SK-N-SH (cell line): ENCODE results near the gene RGMA. TPM values are rescaled to one million over a fixed set of nuclear protein-coding genes. Genes with fewer than 3 reads are reported as not detected.

Experiments used
- CTCF ChIA-PET: fragments of 300-600, 350-600 bp; formaldehyde crosslinking; extraction: SDS; loops from one replicate; lab custom pipeline; 2021; lab: Yijun Ruan, JAX
- POLR2A ChIA-PET: fragments of 350-600 bp; sonication (Branson Sonifier 250); formaldehyde crosslinking; extraction: SDS; loops from one replicate; lab custom pipeline; 2020; ENCODE audit warnings: antibody characterized with exemption, inconsistent platforms; lab: Yijun Ruan, JAX
- DNase-seq: peaks from one replicate; pipeline ENCODE4 v3.0.0; 2012
- H2AFZ ChIP-seq: fragments of 200-600 bp; sonication (generic); 2 replicates; pipeline ENCODE4 v1.8.1; 2016; ENCODE audit warnings: antibody characterized with exemption, mild to moderate bottlenecking, low read depth
- H3F3A ChIP-seq: fragments of 200-600 bp; sonication (generic); replicated peaks from 2 replicates; pipeline ENCODE3; 2016; ENCODE audit warnings: antibody characterized with exemption, mild to moderate bottlenecking; ENCODE audit not compliant: insufficient read depth
- H3K27ac ChIP-seq, 2 experiments: fragments of 200-500 bp in 1 of 2; fragments of 200-600 bp in 1 of 2; sonication (Bioruptor generic) in 1 of 2; sonication (generic), shearing (Covaris generic) in 1 of 2; 2 replicates each; pipeline versions ENCODE4 v1.5.1 to v1.6.1; 2014 to 2016; ENCODE audit warnings: low read depth in 2 of 2, inconsistent platforms in 1 of 2, low read length in 1 of 2, mild to moderate bottlenecking in 1 of 2, mixed read lengths in 1 of 2
- H3K27me3 ChIP-seq: fragments of 200-600 bp; sonication (generic), shearing (Covaris generic); 2 replicates; pipeline ENCODE4 v1.6.1; 2016; ENCODE audit warnings: mixed run types; ENCODE audit not compliant: insufficient read depth
- H3K36me3 ChIP-seq, 2 experiments: fragments of 200-500 bp in 1 of 2; fragments of 200-600 bp in 1 of 2; sonication (Bioruptor generic) in 1 of 2; sonication (generic) in 1 of 2; replicated peaks in 1 of 2; 2 replicates each; pipeline versions ENCODE3 to v1.5.1; 2014 to 2016; ENCODE audit warnings: low read length in 1 of 2, mild to moderate bottlenecking in 1 of 2; ENCODE audit not compliant: insufficient read depth in 2 of 2, control insufficient read depth in 1 of 2
- H3K4me1 ChIP-seq, 2 experiments: fragments of 200-500 bp in 1 of 2; fragments of 200-600 bp in 1 of 2; sonication (Bioruptor generic) in 1 of 2; sonication (generic), shearing (Covaris generic) in 1 of 2; 2 replicates each; pipeline versions ENCODE4 v1.5.1 to v1.6.1; 2014 to 2016; ENCODE audit warnings: low read depth in 1 of 2, low read length in 1 of 2, mixed run types in 1 of 2; ENCODE audit not compliant: insufficient read depth in 2 of 2, control insufficient read depth in 1 of 2
- H3K4me2 ChIP-seq: fragments of 200-600 bp; sonication (generic), shearing (Covaris generic); 2 replicates; pipeline ENCODE4 v1.6.1; 2017; ENCODE audit warnings: mixed run types
- H3K4me3 ChIP-seq, 2 experiments: fragments of 200-500 bp in 1 of 2; fragments of 200-600 bp in 1 of 2; sonication (Bioruptor generic) in 1 of 2; sonication (generic), shearing (Covaris generic) in 1 of 2; 2 replicates each; pipeline versions ENCODE4 v1.5.1 to v1.8.1; 2014 to 2016; ENCODE audit warnings: low read depth in 2 of 2, inconsistent platforms in 1 of 2, low read length in 1 of 2, mild to moderate bottlenecking in 1 of 2, mixed read lengths in 1 of 2, moderate library complexity in 1 of 2
- H3K79me2 ChIP-seq: fragments of 200-600 bp; sonication (generic); 2 replicates; pipeline ENCODE4 v1.8.1; 2017; ENCODE audit warnings: mild to moderate bottlenecking; ENCODE audit not compliant: insufficient read depth
- H3K9ac ChIP-seq: fragments of 200-600 bp; sonication (generic); 2 replicates; pipeline ENCODE4 v1.6.1; 2017; ENCODE audit warnings: mixed run types
- H3K9me2 ChIP-seq: fragments of 200-600 bp; sonication (generic); 2 replicates; pipeline ENCODE4 v1.6.1; 2017; ENCODE audit warnings: mixed run types
- H3K9me3 ChIP-seq: fragments of 200-600 bp; sonication (generic); 2 replicates; pipeline ENCODE4 v1.6.1; 2017; ENCODE audit warnings: mixed run types, mild to moderate bottlenecking, moderate library complexity
- H4K20me1 ChIP-seq: fragments of 200-600 bp; sonication (generic); 2 replicates; pipeline ENCODE4 v1.6.1; 2017; ENCODE audit warnings: mild to moderate bottlenecking, mixed run types; ENCODE audit not compliant: insufficient read depth
- EZH2phosphoT487 ChIP-seq: fragments of 200-600 bp; sonication (generic); IDR thresholded peaks from 2 replicates; pipeline ENCODE4 v1.6.1; 2017; ENCODE audit warnings: low read depth, mixed run types, mild to moderate bottlenecking, antibody characterized with exemption, moderate library complexity, borderline replicate concordance
- FOXJ3 ChIP-seq: sonication (generic); formaldehyde crosslinking; IDR thresholded peaks from 2 replicates; pipeline ENCODE4 v1.5.1; 2020; ENCODE audit warnings: mild to moderate bottlenecking, missing genetic modification reagents
- GABPA ChIP-seq: IDR thresholded peaks from 2 replicates; pipeline ENCODE4 v1.4.0; 2012; ENCODE audit warnings: low read depth, mild to moderate bottlenecking
- JUND ChIP-seq: IDR thresholded peaks from 2 replicates; pipeline ENCODE4 v1.4.0; 2012
- MXI1 ChIP-seq: IDR thresholded peaks from 2 replicates; pipeline ENCODE4 v1.6.1; 2012; ENCODE audit warnings: mild to moderate bottlenecking, low read depth, low read length, improper control_type of control experiment
- NRF1 ChIP-seq: IDR thresholded peaks from 2 replicates; pipeline ENCODE4 v1.6.1; 2012; ENCODE audit warnings: low read depth, mild to moderate bottlenecking, low read length
- RAD21 ChIP-seq: IDR thresholded peaks from 2 replicates; pipeline ENCODE4 v1.6.1; 2012; ENCODE audit warnings: mild to moderate bottlenecking, low read length
- SIN3A ChIP-seq: IDR thresholded peaks from 2 replicates; pipeline ENCODE4 v1.6.1; 2012; ENCODE audit warnings: low read depth, mild to moderate bottlenecking, low read length, moderate library complexity, borderline replicate concordance
- USF2 ChIP-seq: fragments of 150-350 bp; IDR thresholded peaks from 2 replicates; pipeline ENCODE4 v1.6.1; 2017; ENCODE audit warnings: antibody characterized with exemption, low read length, low read depth, borderline replicate concordance
- WGBS: methylation state at CpG from one replicate; pipeline ENCODE4 v1.1.6; 2017; ENCODE audit warnings: low lambda C conversion rate; 5-methylcytosine and 5-hydroxymethylcytosine counted together
- polyA plus RNA-seq, 3 experiments: library from polyadenylated mRNA; depleted of rRNA; stranded (reverse); fragments of >200 nt; gene quantifications; 2 replicates each; pipeline ENCODE4 v1.2.3, GENCODE V29; 2012
- TF ChIP-seq, protein P1 (sequence below): IDR thresholded peaks from 2 replicates; pipeline ENCODE4 v1.4.0; 2012; ENCODE audit warnings: low read depth
- TF ChIP-seq, protein P2 (sequence below): IDR thresholded peaks from 2 replicates; pipeline ENCODE4 v1.4.0; 2012; ENCODE audit warnings: low read depth, borderline replicate concordance
- TF ChIP-seq, protein P3 (sequence below): IDR thresholded peaks from 2 replicates; pipeline ENCODE4; 2012

Gene RGMA
- polyA plus RNA-seq, 1 of the 3 experiments (the other 2 are of a cell fraction): 1.5 TPM

GRCh38 chr15:93074599-93074998 is 14.4 kb downstream of the RGMA start:
- Histone ChIP-seq H3K4me3 (no peak overlapping the region), H2AFZ (no peak overlapping the region), H4K20me1 (no peaks in the 10 kb centered on the region; the same call in 1 of the 2 replicates), H3K9me3 (no peaks in the 10 kb centered on the region), H3K27me3 (peaks cover 8% of the 10 kb centered on the region; the same call in 1 of the 2 replicates), H3K4me2 (no peak overlapping the region), H3K9ac (no peak overlapping the region), H3K27ac (no peak overlapping the region), H3K36me3 (no peaks in the 10 kb centered on the region), H3K4me1 (peaks cover 5 to 8% of the 10 kb centered on the region in 2 experiments), H3K9me2 (no peaks in the 10 kb centered on the region), H3F3A (no peaks in the 10 kb centered on the region), H3K79me2 (no peaks in the 10 kb centered on the region)
- ChIA-PET CTCF (interaction anchor here (1.1 to 4.9 kb wide), 3 partner anchors 13 to 1045 kb away, joined by 3 to 23 read pairs (median 6); no protein-coding TSS in a partner anchor), POLR2A (interaction anchor here (0.7 kb wide), 1 partner anchor 16 kb away, joined by 3 read pairs; no protein-coding TSS in a partner anchor)
- no peak for DNase-seq
- WGBS: 73% methylated on average over 13 of the region's 13 CpGs
- TF ChIP-seq NRF1 (no peak), SIN3A (no peak)
- TF ChIP-seq, protein P1, sequence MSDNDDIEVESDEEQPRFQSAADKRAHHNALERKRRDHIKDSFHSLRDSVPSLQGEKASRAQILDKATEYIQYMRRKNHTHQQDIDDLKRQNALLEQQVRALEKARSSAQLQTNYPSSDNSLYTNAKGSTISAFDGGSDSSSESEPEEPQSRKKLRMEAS: no peak

GRCh38 chr15:93073465-93073952 is 15.5 kb downstream of the RGMA start:
- Histone ChIP-seq H3K9ac (no peak overlapping the region), H3K79me2 (no peaks in the 10 kb centered on the region), H2AFZ (no peak overlapping the region), H3K4me3 (peak overlapping the region; percentile 70 to 87; a peak in 3 of 4 replicates), H3K4me2 (peak overlapping the region; percentile 95; the same call in 1 of the 2 replicates), H3K9me3 (no peaks in the 10 kb centered on the region)
- DNase-seq: no peak
- CTCF ChIA-PET: interaction anchor here (1.1 to 4.9 kb wide), 4 partner anchors 8 to 1046 kb away, joined by 4 to 23 read pairs (median 12); partner anchors contain the start of gene RGMA
- TF ChIP-seq, protein P2, sequence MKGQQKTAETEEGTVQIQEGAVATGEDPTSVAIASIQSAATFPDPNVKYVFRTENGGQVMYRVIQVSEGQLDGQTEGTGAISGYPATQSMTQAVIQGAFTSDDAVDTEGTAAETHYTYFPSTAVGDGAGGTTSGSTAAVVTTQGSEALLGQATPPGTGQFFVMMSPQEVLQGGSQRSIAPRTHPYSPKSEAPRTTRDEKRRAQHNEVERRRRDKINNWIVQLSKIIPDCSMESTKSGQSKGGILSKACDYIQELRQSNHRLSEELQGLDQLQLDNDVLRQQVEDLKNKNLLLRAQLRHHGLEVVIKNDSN: no peak
- TF ChIP-seq GABPA (no peak), RAD21 (no peak), EZH2phosphoT487 (no peak), FOXJ3 (CRISPR knock-in tag) (no peak), MXI1 (no peak), USF2 (no peak), NRF1 (no peak), JUND (no peak)
- TF ChIP-seq, protein P1: no peak
- TF ChIP-seq, protein P3, sequence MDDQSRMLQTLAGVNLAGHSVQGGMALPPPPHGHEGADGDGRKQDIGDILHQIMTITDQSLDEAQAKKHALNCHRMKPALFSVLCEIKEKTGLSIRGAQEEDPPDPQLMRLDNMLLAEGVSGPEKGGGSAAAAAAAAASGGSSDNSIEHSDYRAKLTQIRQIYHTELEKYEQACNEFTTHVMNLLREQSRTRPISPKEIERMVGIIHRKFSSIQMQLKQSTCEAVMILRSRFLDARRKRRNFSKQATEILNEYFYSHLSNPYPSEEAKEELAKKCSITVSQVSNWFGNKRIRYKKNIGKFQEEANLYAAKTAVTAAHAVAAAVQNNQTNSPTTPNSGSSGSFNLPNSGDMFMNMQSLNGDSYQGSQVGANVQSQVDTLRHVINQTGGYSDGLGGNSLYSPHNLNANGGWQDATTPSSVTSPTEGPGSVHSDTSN: no peak
- TF ChIP-seq, all 33 proteins: peak for 0
- POLR2A ChIA-PET: no interaction called here
- Histone ChIP-seq H3F3A (no peaks in the 10 kb centered on the region), H3K27ac (no peak overlapping the region), H3K4me1 (peaks cover 5 to 8% of the 10 kb centered on the region in 2 experiments), H3K9me2 (no peaks in the 10 kb centered on the region), H4K20me1 (no peaks in the 10 kb centered on the region; the same call in 1 of the 2 replicates), H3K36me3 (no peaks in the 10 kb centered on the region), H3K27me3 (peaks cover 2% of the 10 kb centered on the region; the same call in 1 of the 2 replicates)
- WGBS: 93% methylated on average over 19 of the region's 30 CpGs
